ENCODE results near the gene TAX1BP1. TPM values are rescaled to one million over a fixed set of nuclear protein-coding genes. Genes with fewer than 3 reads are reported as not detected.
A peak's percentile ranks its signal among the peaks of the same experiment; 100 is the strongest.

TAX1BP1 gene
- 100 to 1,000 TPM in 3 of 6 donors, 10 to 100 TPM in 3; 66.8 to 175 (median 100) TPM for total RNA-seq

- ATAC-seq (ENCODE audit: low FRiP score in 2 of 2) (peak; percentile 100), DNase-seq (peak; percentile 96 to 98)
- Histone ChIP-seq H3K4me1 (peaks cover 30 to 51% (median 36%) of the 10 kb centered on the region in 4 donors), H3K9me3 (no peaks in the 10 kb centered on the region), H3K4me3 (peak within 1 kb of the TSS; percentile 71 to 85 (median 72)), H3K36me3 (no peaks in the 10 kb centered on the region), H3K27me3 (no peaks in the 10 kb centered on the region), H3K27ac (peak within 1 kb of the TSS; percentile 95 to 99 (median 98))
- 1% methylated on average over 27 to 40 of the region's 41 CpGs for WGBS, 2 donors
- TF ChIP-seq CTCF (IDR thresholded peaks at IDR 0.05), result peak in 2 of 6 experiments; percentile 10 to 12
- peak; percentile 98 to 99 for TF ChIP-seq POLR2AphosphoS5 (IDR thresholded peaks at IDR 0.05)
- TF ChIP-seq POLR2A (IDR thresholded peaks at IDR 0.05), result peak in 3 of 4 donors; percentile 95 to 98 (median 98)
- peak in 1 of 4 donors; percentile 19 for TF ChIP-seq EP300 (IDR thresholded peaks at IDR 0.05)
These were observed at the start of gene TAX1BP1 for GRCh38 chr7:27739909-27740448. Gene TAX1BP1 (plus strand): TSS chr7:27740162. CDS start chr7:27748525, 8,363 bp downstream.

GRCh38 chr7:27690649-27691048, 49.3 kb upstream of the TAX1BP1 start:
- ATAC-seq (ENCODE audit: low FRiP score in 2 of 2), result no peak
- no peak for DNase-seq
- Histone ChIP-seq H3K36me3 (no peaks in the 10 kb centered on the region), H3K27ac (no peak overlapping the region), H3K4me3 (no peak overlapping the region), H3K4me1 (no peaks in the 10 kb centered on the region), H3K9me3 (no peaks in the 10 kb centered on the region), H3K27me3 (no peaks in the 10 kb centered on the region)
- TF ChIP-seq POLR2A (IDR thresholded peaks at IDR 0.05), result no peak
- TF ChIP-seq POLR2AphosphoS5 (IDR thresholded peaks at IDR 0.05), result no peak
- no peak for TF ChIP-seq EP300 (IDR thresholded peaks at IDR 0.05)
- TF ChIP-seq CTCF (IDR thresholded peaks at IDR 0.05), result no peak

- Histone ChIP-seq H3K9me3 (no peaks in the 10 kb centered on the region), H3K4me3 (no peak overlapping the region), H3K36me3 (no peaks in the 10 kb centered on the region), H3K27ac (no peak overlapping the region), H3K27me3 (no peaks in the 10 kb centered on the region), H3K4me1 (no peaks in the 10 kb centered on the region)
- WGBS, 2 donors, result 67 to 69% methylated on average over 3 of the region's 3 CpGs
- peak in 1 of 2 donors; percentile 25 for DNase-seq
- peak in 1 of 2 donors; percentile 65 for ATAC-seq (ENCODE audit: low FRiP score in 2 of 2)
- peak in 1 of 2 donors; percentile 16 for TF ChIP-seq POLR2AphosphoS5 (IDR thresholded peaks at IDR 0.05)
- no peak for TF ChIP-seq POLR2A (IDR thresholded peaks at IDR 0.05)
- no peak for TF ChIP-seq EP300 (IDR thresholded peaks at IDR 0.05)
These were observed 46.2 kb upstream of the TAX1BP1 start for GRCh38 chr7:27693794-27694193.

- H3K27ac ChIP-seq, result no peak overlapping the region
- no peak for ATAC-seq (ENCODE audit: low FRiP score in 2 of 2)
- TF ChIP-seq POLR2A (IDR thresholded peaks at IDR 0.05) (no peak), POLR2AphosphoS5 (IDR thresholded peaks at IDR 0.05) (no peak), CTCF (IDR thresholded peaks at IDR 0.05) (no peak), EP300 (IDR thresholded peaks at IDR 0.05) (no peak)
- no peaks in the 10 kb centered on the region for H3K27me3 ChIP-seq
- H3K9me3 ChIP-seq, result no peaks in the 10 kb centered on the region
- no peak overlapping the region for H3K4me3 ChIP-seq
- 85 to 90% methylated on average over 4 of the region's 4 CpGs for WGBS, 2 donors
- DNase-seq, result no peak
- no peaks in the 10 kb centered on the region for H3K4me1 ChIP-seq
- no peaks in the 10 kb centered on the region for H3K36me3 ChIP-seq
These were observed 44.9 kb upstream of the TAX1BP1 start for GRCh38 chr7:27695096-27695495.

- no peaks in the 10 kb centered on the region for H3K27me3 ChIP-seq
- WGBS, 2 donors, result 47 to 72% methylated on average over 3 of the region's 3 CpGs
- TF ChIP-seq POLR2AphosphoS5 (IDR thresholded peaks at IDR 0.05), result peak; percentile 20 to 30
- TF ChIP-seq POLR2A (IDR thresholded peaks at IDR 0.05), result no peak
- ATAC-seq (ENCODE audit: low FRiP score in 2 of 2) (peak; percentile 57 to 84), DNase-seq (peak in 1 of 2 donors; percentile 81)
- H3K4me3 ChIP-seq, result no peak overlapping the region
- H3K4me1 ChIP-seq, result no peaks in the 10 kb centered on the region
- H3K27ac ChIP-seq, result peak overlapping the region in 3 of 4 donors; percentile 54 to 55 (median 54)
- no peaks in the 10 kb centered on the region for H3K9me3 ChIP-seq
- no peaks in the 10 kb centered on the region for H3K36me3 ChIP-seq
These were observed 42.0 kb upstream of the TAX1BP1 start for GRCh38 chr7:27697861-27698430.
